Measurements from ENCODE around the gene PEF1.

Gene PEF1

GRCh38 chr1:31583995-31584868 is 60.4 kb downstream of the PEF1 start:
- DNase-seq (ENCODE audit: low read depth) = no peak

- no peak for DNase-seq (ENCODE audit: low read depth)
These were observed 61.3 kb downstream of the PEF1 start for GRCh38 chr1:31583082-31583994.

GRCh38 chr1:31581821-31582810 is 62.6 kb downstream of the PEF1 start:
- no peak for DNase-seq (ENCODE audit: low read depth)

- no peak for DNase-seq (ENCODE audit: low read depth)
These were observed 63.6 kb downstream of the PEF1 start for GRCh38 chr1:31580891-31581603.

GRCh38 chr1:31580513-31580870 is 64.2 kb downstream of the PEF1 start:
- no peak for DNase-seq (ENCODE audit: low read depth)
